Ovary (tissue), 9 donors: Measurements from ENCODE around the gene SIX3. TPM values are rescaled to one million over a fixed set of nuclear protein-coding genes. Genes with fewer than 3 reads are reported as not detected.

Experiments used
- DNase-seq, 5 donors: peaks; one replicate each; pipeline ENCODE4 v3.0.0-alpha.2; 2019 to 2020
- H3K27ac ChIP-seq, 2 donors: fragments of 200-600 bp; one replicate each; pipeline versions ENCODE4 v1.5.1 to v1.8.0; 2019 to 2022
- H3K27me3 ChIP-seq: fragments of 200-600 bp; one replicate; pipeline ENCODE4 v1.8.0; 2022
- H3K36me3 ChIP-seq: fragments of 200-600 bp; sonication (generic); one replicate; pipeline ENCODE4 v1.5.1; 2019
- H3K4me1 ChIP-seq: one replicate; pipeline ENCODE4 v1.8.1; 2013; ENCODE audit warnings: mild to moderate bottlenecking, moderate library complexity; ENCODE audit not compliant: insufficient read depth
- H3K4me3 ChIP-seq: fragments of 200-600 bp; sonication (generic); one replicate; pipeline ENCODE4 v1.5.1; 2017
- H3K9me3 ChIP-seq, 2 donors: fragments of 200-600 bp in 1 of 2; sonication (generic) in 1 of 2; one replicate each; pipeline versions ENCODE4 v1.5.1 to v1.8.1; 2013 to 2019; ENCODE audit warnings: mild to moderate bottlenecking in 1 of 2, moderate library complexity in 1 of 2
- EP300 ChIP-seq: sonication (generic); formaldehyde crosslinking; IDR thresholded peaks from one replicate; pipeline ENCODE4 v1.6.1; 2017; ENCODE audit warnings: antibody characterized with exemption
- POLR2A ChIP-seq: fragments of 450-650 bp; IDR thresholded peaks from one replicate; pipeline ENCODE4 v1.6.1; 2017; ENCODE audit warnings: antibody characterized with exemption, mild to moderate bottlenecking, moderate library complexity
- WGBS, 3 donors: extraction: QIAGEN DNeasy Blood & Tissue Kit in 1 of 3; methylation state at CpG; one replicate each; pipeline versions ENCODE4 v1.1.5 to v1.1.7; 2013 to 2017; 5-methylcytosine and 5-hydroxymethylcytosine counted together
- intact Hi-C, 4 donors: fragments of 100-400 bp; cut with DNase I; formaldehyde crosslinking; loops; one replicate each; pipeline versions ENCODE4 v1.11.0 to v1.15.1; 2022 to 2023
- polyA plus RNA-seq, 2 donors: library from polyadenylated mRNA; stranded (reverse); fragments of 200-250 nt in 1 of 2; fragments of 350-450 nt in 1 of 2; fragmentation: Illumina TruSeq in 1 of 2; extraction: RNeasy Lipid Tissue Mini Kit (QIAGEN cat#74804) in 1 of 2; gene quantifications; one replicate each; pipeline ENCODE4 v1.2.3, GENCODE V29; 2013 to 2014
- total RNA-seq, 7 donors: library from RNA; depleted of rRNA in 2 of 7; stranded (reverse); fragments of >200 nt in 2 of 7; fragmentation: NEBNext Ultra II Directional in 3 of 7; extraction: Animal tissue kit (Norgen Biotek cat#: 25700) in 3 of 7; gene quantifications; one replicate each; pipeline versions ENCODE4 v1.1.0 to v1.2.4, GENCODE V29; 2016 to 2023
- TF ChIP-seq, protein P1 (sequence below), 3 donors: fragments of 450-650 bp in 2 of 3; fragments of 200-600 bp in 1 of 3; IDR thresholded peaks; one replicate each; pipeline versions ENCODE4 v1.5.1 to v1.8.0; 2016 to 2022; ENCODE audit warnings: antibody characterized with exemption in 3 of 3, mild to moderate bottlenecking in 1 of 3
- donor health status: DM: no; HTN: no; CAD: no; lungs with moderate emphysema.
- donor health status: DM: no; HTN: no; CAD: no.
- donor health status: Bipolar disorder and iron deficiency.
- donor health status: DM: yes; HTN: yes; CAD: no.
- donor health status: DM: no; HTN: no; CAD: no.
- donor health status: DM: yes; HTN: yes; CAD: no.

SIX3 gene
- total and polyA plus RNA-seq, 9 donors = not detected

- intact Hi-C loops = no loop called here
- Histone ChIP-seq H3K4me3 (no peak overlapping the region), H3K36me3 (no peaks in the 10 kb centered on the region), H3K27me3 (no peaks in the 10 kb centered on the region), H3K4me1 (no peaks in the 10 kb centered on the region), H3K9me3 (peaks cover 0 to 3% of the 10 kb centered on the region in 2 donors), H3K27ac (no peak overlapping the region)
- no peak for TF ChIP-seq EP300
- TF ChIP-seq, protein P1, sequence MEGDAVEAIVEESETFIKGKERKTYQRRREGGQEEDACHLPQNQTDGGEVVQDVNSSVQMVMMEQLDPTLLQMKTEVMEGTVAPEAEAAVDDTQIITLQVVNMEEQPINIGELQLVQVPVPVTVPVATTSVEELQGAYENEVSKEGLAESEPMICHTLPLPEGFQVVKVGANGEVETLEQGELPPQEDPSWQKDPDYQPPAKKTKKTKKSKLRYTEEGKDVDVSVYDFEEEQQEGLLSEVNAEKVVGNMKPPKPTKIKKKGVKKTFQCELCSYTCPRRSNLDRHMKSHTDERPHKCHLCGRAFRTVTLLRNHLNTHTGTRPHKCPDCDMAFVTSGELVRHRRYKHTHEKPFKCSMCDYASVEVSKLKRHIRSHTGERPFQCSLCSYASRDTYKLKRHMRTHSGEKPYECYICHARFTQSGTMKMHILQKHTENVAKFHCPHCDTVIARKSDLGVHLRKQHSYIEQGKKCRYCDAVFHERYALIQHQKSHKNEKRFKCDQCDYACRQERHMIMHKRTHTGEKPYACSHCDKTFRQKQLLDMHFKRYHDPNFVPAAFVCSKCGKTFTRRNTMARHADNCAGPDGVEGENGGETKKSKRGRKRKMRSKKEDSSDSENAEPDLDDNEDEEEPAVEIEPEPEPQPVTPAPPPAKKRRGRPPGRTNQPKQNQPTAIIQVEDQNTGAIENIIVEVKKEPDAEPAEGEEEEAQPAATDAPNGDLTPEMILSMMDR (IDR thresholded peaks at IDR 0.05) = no peak
- no peak for TF ChIP-seq POLR2A
- 48 to 60% (median 55%) methylated on average over 7 of the region's 7 CpGs for WGBS, 3 donors
- no peak for DNase-seq
Observed at GRCh38 chr2:44902217-44903137, 39.0 kb upstream of the SIX3 start.

DNA sequence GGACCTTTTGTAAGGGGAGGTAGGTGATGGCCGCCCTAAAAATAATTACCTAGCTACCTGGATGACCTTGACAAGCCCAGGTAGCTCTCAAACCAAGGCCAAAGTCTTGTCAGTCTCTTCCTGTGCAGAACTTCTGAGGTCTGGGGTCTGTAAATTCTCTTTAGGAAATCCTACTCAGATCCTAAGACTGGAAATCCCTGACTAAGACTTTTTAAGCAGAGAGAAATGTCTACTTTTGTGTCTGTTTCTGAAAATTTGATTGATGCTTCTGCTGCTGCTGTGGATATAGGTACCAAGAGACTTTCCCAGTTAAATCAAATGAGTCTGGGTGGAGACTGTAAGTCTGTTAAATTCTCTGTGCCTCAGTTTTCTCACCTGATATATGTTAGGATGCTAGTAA lies 36.9 kb upstream of the SIX3 start:
- no peak for TF ChIP-seq POLR2A
- no peak for TF ChIP-seq EP300
- TF ChIP-seq, protein P1 (IDR thresholded peaks at IDR 0.05) = no peak
- H3K36me3 ChIP-seq = no peaks in the 10 kb centered on the region
- H3K27me3 ChIP-seq = no peaks in the 10 kb centered on the region
- no peaks in the 10 kb centered on the region for H3K4me1 ChIP-seq
- DNase-seq = no peak
- peaks cover 0 to 3% of the 10 kb centered on the region in 2 donors for H3K9me3 ChIP-seq
- no peak overlapping the region for H3K4me3 ChIP-seq
- 64 to 82% (median 75%) methylated on average over 1 of the region's 1 CpG for WGBS, 3 donors
- no peak overlapping the region for H3K27ac ChIP-seq
- intact Hi-C loops = no loop called here

GRCh38 chr2:44906972-44907371 lies 34.5 kb upstream of the SIX3 start:
- H3K27me3 ChIP-seq = no peaks in the 10 kb centered on the region
- no peaks in the 10 kb centered on the region for H3K4me1 ChIP-seq
- intact Hi-C loops = loop anchor here in 1 of 4 donors (5.0 kb wide), 1 partner anchor 270 kb away; no protein-coding TSS in a partner anchor
- H3K4me3 ChIP-seq = no peak overlapping the region
- WGBS, 3 donors = 25 to 34% (median 28%) methylated on average over 10 of the region's 10 CpGs
- peaks cover 0 to 6% of the 10 kb centered on the region in 2 donors for H3K9me3 ChIP-seq
- TF ChIP-seq, protein P1 (IDR thresholded peaks at IDR 0.05) = no peak
- no peak for TF ChIP-seq EP300
- TF ChIP-seq POLR2A = no peak
- DNase-seq = no peak
- no peaks in the 10 kb centered on the region for H3K36me3 ChIP-seq
- H3K27ac ChIP-seq = no peak overlapping the region

- H3K4me1 ChIP-seq = no peaks in the 10 kb centered on the region
- TF ChIP-seq EP300 (no peak), POLR2A (no peak)
- TF ChIP-seq, protein P1 (IDR thresholded peaks at IDR 0.05) = no peak
- H3K9me3 ChIP-seq = peaks cover 0 to 6% of the 10 kb centered on the region in 2 donors
- no peaks in the 10 kb centered on the region for H3K36me3 ChIP-seq
- WGBS, 3 donors = 87 to 98% (median 94%) methylated on average over 1 of the region's 1 CpG
- intact Hi-C loops = loop anchor here in 1 of 4 donors (5.0 kb wide), 1 partner anchor 273 kb away; no protein-coding TSS in a partner anchor
- no peak overlapping the region for H3K4me3 ChIP-seq
- DNase-seq = no peak
- H3K27me3 ChIP-seq = no peaks in the 10 kb centered on the region
- H3K27ac ChIP-seq = no peak overlapping the region
Observed at GRCh38 chr2:44909831-44910230, 31.7 kb upstream of the SIX3 start.
